Cardiac muscle cell (in vitro differentiated cells and primary cell): ENCODE data around the gene FHIP2A. TPM values are rescaled to one million over a fixed set of nuclear protein-coding genes. Genes with fewer than 3 reads are reported as not detected.

Source experiments
- DNase-seq, 2 donors: peaks; one replicate each; pipeline versions ENCODE4 v3.0.0 to v3.0.0-alpha.2; 2010 to 2017; ENCODE audit warnings: low read depth in 1 of 2, low spot score in 1 of 2
- H3K27ac ChIP-seq: fragments of 200-600 bp; sonication (generic); 2 replicates; pipeline ENCODE4 v1.5.1; 2016
- H3K27me3 ChIP-seq: fragments of 200-600 bp; sonication (generic); 2 replicates; pipeline ENCODE4 v1.6.0; 2016; ENCODE audit warnings: control low read depth
- H3K36me3 ChIP-seq: fragments of 200-600 bp; sonication (generic); 2 replicates; pipeline ENCODE4 v1.5.1; 2016; ENCODE audit warnings: control low read depth
- H3K4me1 ChIP-seq: fragments of 200-600 bp; sonication (generic); 2 replicates; pipeline ENCODE4 v1.8.1; 2017; ENCODE audit warnings: low read depth, mild to moderate bottlenecking, mixed run types
- H3K4me3 ChIP-seq: fragments of 200-600 bp; sonication (generic); 2 replicates; pipeline ENCODE4 v1.5.1; 2016; ENCODE audit warnings: mild to moderate bottlenecking
- H3K9me3 ChIP-seq: fragments of 200-600 bp; sonication (generic); 2 replicates; pipeline ENCODE4 v1.5.1; 2017; ENCODE audit warnings: low read depth, mild to moderate bottlenecking, control low read depth
- CTCF ChIP-seq: IDR thresholded peaks from 2 replicates; pipeline ENCODE4 v1.5.1; 2012; ENCODE audit warnings: low read depth, mild to moderate bottlenecking, low read length
- polyA plus RNA-seq: library from polyadenylated mRNA; unstranded; fragments of >200 nt; fragmentation: Nextera tagmentation; extraction: Ambion mirVana; gene quantifications from 2 replicates; pipeline ENCODE4 v1.2.1, GENCODE V29; 2016
- total RNA-seq: library from RNA; depleted of rRNA; stranded (reverse); fragments of >200 nt; gene quantifications from 2 replicates; pipeline ENCODE4 v1.2.3, GENCODE V29; 2016

The FHIP2A gene
- total and polyA plus RNA-seq, 2 experiments from 2014 or later, result 14.8 to 49.4 TPM

- peaks cover 65% of the 10 kb centered on the region for H3K36me3 ChIP-seq
- H3K4me3 ChIP-seq, result no peak overlapping the region
- H3K9me3 ChIP-seq, result no peaks in the 10 kb centered on the region
- DNase-seq, result no peak
- no peak for TF ChIP-seq CTCF
- no peaks in the 10 kb centered on the region for H3K27me3 ChIP-seq
- H3K27ac ChIP-seq, result no peak overlapping the region
- no peaks in the 10 kb centered on the region for H3K4me1 ChIP-seq
These were observed 36.5 kb downstream of the FHIP2A start for GRCh38 chr10:114857922-114858629.

GRCh38 chr10:114859222-114859621 is 37.6 kb downstream of the FHIP2A start:
- H3K27ac ChIP-seq, result no peak overlapping the region
- H3K36me3 ChIP-seq, result peaks cover 63% of the 10 kb centered on the region
- no peak for TF ChIP-seq CTCF
- no peaks in the 10 kb centered on the region for H3K4me1 ChIP-seq
- H3K4me3 ChIP-seq, result no peak overlapping the region
- H3K9me3 ChIP-seq, result no peaks in the 10 kb centered on the region
- H3K27me3 ChIP-seq, result no peaks in the 10 kb centered on the region
- no peak for DNase-seq

- Histone ChIP-seq H3K9me3 (no peaks in the 10 kb centered on the region), H3K4me1 (no peaks in the 10 kb centered on the region), H3K27ac (no peak overlapping the region), H3K36me3 (peaks cover 41% of the 10 kb centered on the region), H3K4me3 (no peak overlapping the region), H3K27me3 (no peaks in the 10 kb centered on the region)
- TF ChIP-seq CTCF, result no peak
- no peak for DNase-seq
These were observed 40.9 kb downstream of the FHIP2A start for GRCh38 chr10:114862456-114862855.

GRCh38 chr10:114867365-114867764 is 45.8 kb downstream of the FHIP2A start:
- no peak for TF ChIP-seq CTCF
- DNase-seq, result no peak
- no peak overlapping the region for H3K27ac ChIP-seq

GRCh38 chr10:114868870-114869519 is 47.4 kb downstream of the FHIP2A start:
- Histone ChIP-seq H3K27ac (no peak overlapping the region), H3K36me3 (peaks cover 6% of the 10 kb centered on the region), H3K4me3 (no peak overlapping the region), H3K4me1 (no peaks in the 10 kb centered on the region), H3K9me3 (no peaks in the 10 kb centered on the region), H3K27me3 (no peaks in the 10 kb centered on the region)
- TF ChIP-seq CTCF, result no peak
- DNase-seq, result peak in 1 of 2 donors; percentile 48

More at GRCh38 chr10:114867365-114867764, 45.8 kb downstream of the FHIP2A start:
- H3K4me3 ChIP-seq, result no peak overlapping the region
- no peaks in the 10 kb centered on the region for H3K4me1 ChIP-seq
- H3K27me3 ChIP-seq, result no peaks in the 10 kb centered on the region
- peaks cover 9% of the 10 kb centered on the region for H3K36me3 ChIP-seq
- H3K9me3 ChIP-seq, result no peaks in the 10 kb centered on the region
